ENCODE measurements around the gene PAX5.

The PAX5 gene

DNA sequence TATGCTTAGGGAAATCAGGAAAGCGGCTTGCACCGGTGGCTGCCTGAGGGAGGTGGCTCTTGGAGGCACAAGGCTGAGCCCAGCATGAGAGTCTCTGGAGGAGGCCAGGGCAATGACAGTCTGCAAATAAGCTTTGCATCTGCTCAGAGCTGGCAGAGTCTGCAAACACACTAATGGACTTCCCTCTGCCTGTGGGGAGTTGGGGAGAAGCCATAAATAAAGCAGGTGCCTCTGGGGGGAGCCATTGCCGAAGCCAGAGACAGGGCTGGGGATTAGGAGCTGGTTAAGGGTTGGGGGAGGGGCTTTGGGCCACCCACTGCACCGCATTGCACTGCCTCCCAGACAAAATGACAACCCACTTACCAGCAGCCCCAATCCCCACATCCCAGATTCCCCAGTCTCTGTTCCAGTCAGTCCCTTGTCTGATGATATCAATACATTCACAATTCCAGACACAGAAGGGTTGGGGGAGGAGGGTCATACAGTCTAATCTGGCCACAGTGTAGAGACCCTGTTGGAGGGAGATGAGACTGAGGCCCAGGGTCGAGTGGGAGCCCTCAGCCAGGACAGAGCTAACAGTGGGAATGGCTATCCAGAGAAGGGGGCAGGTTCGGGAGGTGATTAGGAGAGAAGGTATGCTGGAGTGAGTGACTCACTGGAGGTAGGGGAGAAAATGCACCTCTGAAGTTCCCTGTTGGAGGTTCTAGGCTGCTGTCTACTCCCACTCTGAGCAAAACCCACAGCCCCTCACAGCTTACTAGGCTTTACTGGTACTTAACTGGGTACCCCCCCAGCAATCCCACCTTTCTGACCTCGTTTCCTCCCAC, 53.7 kb downstream of the PAX5 start (continued):
- TF ChIP-seq AEBP2 (tag by site-specific recombination; IDR thresholded peaks at IDR 0.05; ENCODE audit: borderline replicate concordance) (no peak), ZNF133 (tag by site-specific recombination; IDR thresholded peaks at IDR 0.05) (no peak), ZIC2 (tag by site-specific recombination; IDR thresholded peaks at IDR 0.05) (peak; percentile 92), ZNF792 (tag by site-specific recombination; IDR thresholded peaks at IDR 0.05) (no peak), EGR2 (tag by site-specific recombination; IDR thresholded peaks at IDR 0.05; ENCODE audit: low read depth) (peak; percentile 39; the same call in 1 of the 2 replicates)

- TF ChIP-seq ZNF37A (tag by site-specific recombination; IDR thresholded peaks at IDR 0.05) (no peak), ZNF426 (tag by site-specific recombination; IDR thresholded peaks at IDR 0.05) (no peak), HOXA7 (CRISPR knock-in tag; IDR thresholded peaks at IDR 0.05; ENCODE audit: borderline replicate concordance) (no peak)
- Histone ChIP-seq H3K4me3 (ENCODE audit: low read depth, low read length) (no peak overlapping the region), H3K36me3 (ENCODE audit: control insufficient read depth in 2 of 2, insufficient read depth in 1 of 2, low read length in 2 of 2) (no peaks in the 10 kb centered on the region), H3K27ac (ENCODE audit: extremely low read depth, low read depth, low read length) (no peak overlapping the region), H3K4me1 (ENCODE audit: control insufficient read depth, insufficient read depth, low read length) (peaks cover 6% of the 10 kb centered on the region), H3K9me3 (ENCODE audit: control insufficient read depth, insufficient read depth, low read depth, low read length) (no peaks in the 10 kb centered on the region)
- ChIA-PET POLR2A (no interaction called here), CTCF (interaction anchor here (0.6 to 2.1 kb wide), 8 partner anchors 8 to 1857 kb away, joined by 3 to 7 read pairs (median 4); no protein-coding TSS in a partner anchor)
These were observed 57.6 kb downstream of the PAX5 start for GRCh38 chr9:36976371-36977030.

DNA sequence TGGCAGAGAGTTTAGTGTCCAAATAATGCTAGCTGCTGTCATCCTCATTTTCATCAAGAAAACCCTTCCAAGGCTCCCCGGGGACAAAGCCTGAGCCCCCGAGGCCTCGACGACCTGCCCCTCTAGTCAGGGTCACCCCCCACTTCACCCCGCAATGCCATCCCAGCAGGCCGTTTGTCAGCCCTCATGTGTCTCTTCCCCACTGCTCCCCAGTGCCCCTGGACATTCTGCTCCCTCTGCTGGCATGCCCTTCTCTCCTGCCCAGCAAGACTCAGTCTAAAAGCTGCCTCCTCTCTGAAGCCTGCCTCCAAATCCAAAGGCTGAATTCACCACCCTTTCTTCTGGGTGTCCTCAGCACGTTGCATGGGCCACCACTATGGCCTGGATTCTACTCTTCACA, 59.3 kb downstream of the PAX5 start:
- no peak for TF ChIP-seq ZNF19 (tag by site-specific recombination; IDR thresholded peaks at IDR 0.05; ENCODE audit: low read depth)
- TF ChIP-seq ZNF449 (tag by site-specific recombination; IDR thresholded peaks at IDR 0.05), result no peak
- no peak for TF ChIP-seq ZNF561 (tag by site-specific recombination; IDR thresholded peaks at IDR 0.05; ENCODE audit: borderline replicate concordance)
- TF ChIP-seq CTCF (tag by site-specific recombination; IDR thresholded peaks at IDR 0.05), result peak; percentile 40; the same call in 1 of the 2 replicates
- TF ChIP-seq ZNF138 (tag by site-specific recombination; IDR thresholded peaks at IDR 0.05; ENCODE audit: borderline replicate concordance), result no peak
- no peak for TF ChIP-seq OVOL3 (tag by site-specific recombination; IDR thresholded peaks at IDR 0.05)
- H3K9me3 ChIP-seq (ENCODE audit: control insufficient read depth, insufficient read depth, low read depth, low read length), result no peaks in the 10 kb centered on the region
- H3K36me3 ChIP-seq (ENCODE audit: control insufficient read depth in 2 of 2, insufficient read depth in 1 of 2, low read length in 2 of 2), result no peaks in the 10 kb centered on the region
- H3K27ac ChIP-seq (ENCODE audit: extremely low read depth, low read depth, low read length), result no peak overlapping the region
- peaks cover 4% of the 10 kb centered on the region for H3K4me1 ChIP-seq (ENCODE audit: control insufficient read depth, insufficient read depth, low read length)
- POLR2A ChIA-PET, result interaction anchor here (0.6 to 0.7 kb wide), 2 partner anchors 17 to 53 kb away, joined by 3 read pairs; no protein-coding TSS in a partner anchor
- CTCF ChIA-PET, result interaction anchor here (0.8 to 1.7 kb wide), 7 partner anchors 9 to 183 kb away, joined by 3 to 7 read pairs (median 5); no protein-coding TSS in a partner anchor
- no peak overlapping the region for H3K4me3 ChIP-seq (ENCODE audit: low read depth, low read length)

Data from HEK293 (cell line).